HT1080 (cell line): Measurements from ENCODE around the gene ESYT2. TPM values are rescaled to one million over a fixed set of nuclear protein-coding genes. Genes with fewer than 3 reads are reported as not detected.

Source experiments
- DNase-seq: peaks from one replicate; pipeline ENCODE4 v3.0.0-alpha.2; 2015; ENCODE audit warnings: low read depth
- total RNA-seq: library from RNA; depleted of rRNA; stranded (reverse); fragments of >200 nt; shearing (Covaris generic); gene quantifications from 2 replicates; pipeline ENCODE4 v1.2.3, GENCODE V29; 2014

ESYT2 gene
- total RNA-seq, 1 experiment from 2014 or later: 73.2 TPM

- no peak for DNase-seq
These were observed 58.0 kb downstream of the ESYT2 start for GRCh38 chr7:158771213-158771834.

- no peak for DNase-seq
These were observed 61.6 kb downstream of the ESYT2 start for GRCh38 chr7:158767707-158768106.

- DNase-seq: no peak
These were observed 62.6 kb downstream of the ESYT2 start for GRCh38 chr7:158766570-158767281.

GRCh38 chr7:158765020-158765419, 64.3 kb downstream of the ESYT2 start:
- DNase-seq: no peak

GRCh38 chr7:158763454-158764033, 65.8 kb downstream of the ESYT2 start:
- DNase-seq: no peak

- DNase-seq: no peak
These were observed 67.4 kb downstream of the ESYT2 start for GRCh38 chr7:158761945-158762344.

- DNase-seq: no peak
These were observed 68.4 kb downstream of the ESYT2 start for GRCh38 chr7:158760936-158761335.

GRCh38 chr7:158760445-158760764, 68.9 kb downstream of the ESYT2 start:
- DNase-seq: no peak

- DNase-seq: no peak
These were observed 69.4 kb downstream of the ESYT2 start for GRCh38 chr7:158759749-158760444.

GRCh38 chr7:158759245-158759614, 70.1 kb downstream of the ESYT2 start:
- no peak for DNase-seq

GRCh38 chr7:158758586-158759244, 70.6 kb downstream of the ESYT2 start:
- DNase-seq: no peak

- DNase-seq: no peak
These were observed 71.8 kb downstream of the ESYT2 start for GRCh38 chr7:158757404-158757989.

- DNase-seq: no peak
These were observed 74.4 kb downstream of the ESYT2 start for GRCh38 chr7:158754746-158755444.

- DNase-seq: no peak
These were observed 75.4 kb downstream of the ESYT2 start for GRCh38 chr7:158753900-158754299.

- DNase-seq: no peak
These were observed 77.6 kb downstream of the ESYT2 start for GRCh38 chr7:158751751-158752150.

- no peak for DNase-seq
These were observed 78.1 kb downstream of the ESYT2 start for GRCh38 chr7:158751199-158751598.

GRCh38 chr7:158750702-158751101, 78.6 kb downstream of the ESYT2 start:
- DNase-seq: no peak

GRCh38 chr7:158749396-158749795, 79.9 kb downstream of the ESYT2 start:
- DNase-seq: no peak

GRCh38 chr7:158748335-158748734, 81.0 kb downstream of the ESYT2 start:
- no peak for DNase-seq

- no peak for DNase-seq
These were observed 81.9 kb downstream of the ESYT2 start for GRCh38 chr7:158747408-158747807.

GRCh38 chr7:158746957-158747356, 82.4 kb downstream of the ESYT2 start:
- DNase-seq: no peak
